Glutamatergic neuron (in vitro differentiated cells): Measurements from ENCODE around the gene AGR2. TPM values are rescaled to one million over a fixed set of nuclear protein-coding genes. Genes with fewer than 3 reads are reported as not detected.

ENCODE experiments used
- DNase-seq: peaks from one replicate; pipeline ENCODE4 v3.0.0; 2022
- H3K27ac Mint-ChIP-seq: one replicate; pipeline ENCODE4 v1.8.0; 2020; ENCODE audit warnings: mild to moderate bottlenecking, mixed read lengths, inconsistent platforms; ENCODE audit not compliant: unreplicated experiment
- H3K27me3 Mint-ChIP-seq: one replicate; pipeline ENCODE4 v1.8.0; 2020; ENCODE audit warnings: mild to moderate bottlenecking, moderate library complexity, mixed read lengths, inconsistent platforms; ENCODE audit not compliant: unreplicated experiment
- H3K36me3 Mint-ChIP-seq: one replicate; pipeline ENCODE4 v1.8.0; 2020; ENCODE audit warnings: mild to moderate bottlenecking, mixed read lengths, inconsistent platforms; ENCODE audit not compliant: unreplicated experiment
- H3K4me1 Mint-ChIP-seq: one replicate; pipeline ENCODE4 v1.8.0; 2020; ENCODE audit warnings: mild to moderate bottlenecking, low read depth, mixed read lengths, inconsistent platforms; ENCODE audit not compliant: unreplicated experiment
- H3K4me3 Mint-ChIP-seq: one replicate; pipeline ENCODE4 v1.8.0; 2020; ENCODE audit warnings: mild to moderate bottlenecking, mixed read lengths, inconsistent platforms; ENCODE audit not compliant: unreplicated experiment
- H3K9me3 Mint-ChIP-seq: one replicate; pipeline ENCODE4 v1.8.0; 2020; ENCODE audit warnings: mild to moderate bottlenecking, moderate library complexity, mixed read lengths, inconsistent platforms; ENCODE audit not compliant: unreplicated experiment
- total RNA-seq: library from RNA; stranded (reverse); fragmentation: NEBNext Ultra II Directional; extraction: Animal tissue kit (Norgen Biotek cat#: 25700); gene quantifications from one replicate; pipeline ENCODE4 v1.2.1, GENCODE V29; 2021; ENCODE audit not compliant: unreplicated experiment
- TF ChIP-seq, protein P1 (sequence below): fragments of 200-600 bp; sonication (generic); IDR thresholded peaks from one replicate; pipeline ENCODE4 v1.5.0; 2021; ENCODE audit not compliant: partially characterized antibody, unreplicated experiment

AGR2 gene
- total RNA-seq, 1 donor from 2014 or later: not detected

DNA sequence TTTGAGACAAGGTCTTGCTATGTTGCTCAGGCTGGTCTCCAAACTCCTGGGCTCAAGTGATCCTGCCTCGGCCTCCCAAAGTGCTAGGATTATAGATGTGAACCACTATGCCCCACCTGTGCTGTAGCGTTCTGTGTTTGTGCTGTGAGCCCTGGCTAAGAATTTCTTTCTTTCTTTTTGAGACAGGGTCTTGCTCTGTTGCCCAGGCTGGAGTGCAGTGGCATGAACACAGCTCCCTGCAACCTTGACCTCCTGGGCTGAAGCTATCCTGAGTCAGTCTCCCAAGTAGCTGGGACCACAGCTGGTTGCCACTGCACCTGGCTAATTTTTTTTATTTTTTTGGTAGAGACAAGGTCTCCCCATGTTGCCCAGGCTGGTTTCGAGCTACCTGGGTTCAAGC lies 39.9 kb downstream of the AGR2 start:
- Mint-ChIP-seq H3K9me3 (peaks cover 2% of the 10 kb centered on the region), H3K27me3 (peaks cover 3% of the 10 kb centered on the region), H3K4me1 (peaks cover 5% of the 10 kb centered on the region), H3K27ac (no peak overlapping the region), H3K36me3 (peaks cover 10% of the 10 kb centered on the region), H3K4me3 (no peak overlapping the region)
- TF ChIP-seq, protein P1, sequence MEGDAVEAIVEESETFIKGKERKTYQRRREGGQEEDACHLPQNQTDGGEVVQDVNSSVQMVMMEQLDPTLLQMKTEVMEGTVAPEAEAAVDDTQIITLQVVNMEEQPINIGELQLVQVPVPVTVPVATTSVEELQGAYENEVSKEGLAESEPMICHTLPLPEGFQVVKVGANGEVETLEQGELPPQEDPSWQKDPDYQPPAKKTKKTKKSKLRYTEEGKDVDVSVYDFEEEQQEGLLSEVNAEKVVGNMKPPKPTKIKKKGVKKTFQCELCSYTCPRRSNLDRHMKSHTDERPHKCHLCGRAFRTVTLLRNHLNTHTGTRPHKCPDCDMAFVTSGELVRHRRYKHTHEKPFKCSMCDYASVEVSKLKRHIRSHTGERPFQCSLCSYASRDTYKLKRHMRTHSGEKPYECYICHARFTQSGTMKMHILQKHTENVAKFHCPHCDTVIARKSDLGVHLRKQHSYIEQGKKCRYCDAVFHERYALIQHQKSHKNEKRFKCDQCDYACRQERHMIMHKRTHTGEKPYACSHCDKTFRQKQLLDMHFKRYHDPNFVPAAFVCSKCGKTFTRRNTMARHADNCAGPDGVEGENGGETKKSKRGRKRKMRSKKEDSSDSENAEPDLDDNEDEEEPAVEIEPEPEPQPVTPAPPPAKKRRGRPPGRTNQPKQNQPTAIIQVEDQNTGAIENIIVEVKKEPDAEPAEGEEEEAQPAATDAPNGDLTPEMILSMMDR: no peak
- DNase-seq: no peak

DNA sequence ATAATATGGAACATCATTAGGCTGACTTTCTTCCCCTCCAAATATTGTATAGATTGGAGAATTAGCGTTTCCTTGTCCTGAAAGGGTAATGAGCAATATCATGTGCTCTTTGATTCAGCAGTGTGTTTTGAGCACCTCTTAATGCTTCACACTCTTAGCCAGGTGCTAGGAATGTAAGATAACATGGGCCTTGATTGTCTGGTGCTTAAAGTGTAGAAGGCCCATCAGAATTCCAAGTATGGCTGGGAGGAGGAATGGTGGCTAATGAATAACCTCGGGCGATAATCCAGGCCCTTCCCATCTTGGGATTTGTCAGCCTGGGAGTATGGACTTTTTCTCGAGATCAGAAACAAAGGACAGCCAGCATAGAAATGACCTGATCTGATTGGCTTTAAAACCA lies 42.6 kb downstream of the AGR2 start:
- Mint-ChIP-seq H3K36me3 (peaks cover 10% of the 10 kb centered on the region), H3K4me1 (peaks cover 7% of the 10 kb centered on the region), H3K9me3 (peaks cover 2% of the 10 kb centered on the region), H3K27ac (no peak overlapping the region), H3K27me3 (no peaks in the 10 kb centered on the region), H3K4me3 (no peak overlapping the region)
- no peak for DNase-seq
- TF ChIP-seq, protein P1: no peak

DNA sequence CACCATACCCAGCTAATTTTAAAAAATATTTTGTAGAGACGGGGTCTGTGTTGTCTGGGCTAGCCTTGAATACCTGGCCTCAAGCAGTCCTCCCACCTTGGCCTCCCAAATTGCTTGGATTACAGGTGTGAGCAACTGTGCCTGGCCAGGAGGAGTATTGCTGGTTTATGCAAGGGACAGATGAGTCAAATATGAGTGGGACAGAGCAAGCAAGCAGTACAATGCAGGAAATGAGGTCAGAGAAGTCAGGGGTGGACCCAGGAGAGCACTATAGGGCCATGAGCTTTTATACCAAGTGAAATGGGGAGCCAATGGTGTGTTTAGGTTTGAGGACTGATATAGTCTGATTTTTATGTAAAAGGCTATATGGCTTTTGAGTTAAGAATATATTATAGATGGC lies 45.0 kb downstream of the AGR2 start:
- Mint-ChIP-seq H3K9me3 (peaks cover 3% of the 10 kb centered on the region), H3K27ac (no peak overlapping the region), H3K27me3 (peaks cover 3% of the 10 kb centered on the region), H3K36me3 (peaks cover 10% of the 10 kb centered on the region), H3K4me1 (peaks cover 13% of the 10 kb centered on the region), H3K4me3 (no peak overlapping the region)
- TF ChIP-seq, protein P1: no peak
- DNase-seq: no peak

DNA sequence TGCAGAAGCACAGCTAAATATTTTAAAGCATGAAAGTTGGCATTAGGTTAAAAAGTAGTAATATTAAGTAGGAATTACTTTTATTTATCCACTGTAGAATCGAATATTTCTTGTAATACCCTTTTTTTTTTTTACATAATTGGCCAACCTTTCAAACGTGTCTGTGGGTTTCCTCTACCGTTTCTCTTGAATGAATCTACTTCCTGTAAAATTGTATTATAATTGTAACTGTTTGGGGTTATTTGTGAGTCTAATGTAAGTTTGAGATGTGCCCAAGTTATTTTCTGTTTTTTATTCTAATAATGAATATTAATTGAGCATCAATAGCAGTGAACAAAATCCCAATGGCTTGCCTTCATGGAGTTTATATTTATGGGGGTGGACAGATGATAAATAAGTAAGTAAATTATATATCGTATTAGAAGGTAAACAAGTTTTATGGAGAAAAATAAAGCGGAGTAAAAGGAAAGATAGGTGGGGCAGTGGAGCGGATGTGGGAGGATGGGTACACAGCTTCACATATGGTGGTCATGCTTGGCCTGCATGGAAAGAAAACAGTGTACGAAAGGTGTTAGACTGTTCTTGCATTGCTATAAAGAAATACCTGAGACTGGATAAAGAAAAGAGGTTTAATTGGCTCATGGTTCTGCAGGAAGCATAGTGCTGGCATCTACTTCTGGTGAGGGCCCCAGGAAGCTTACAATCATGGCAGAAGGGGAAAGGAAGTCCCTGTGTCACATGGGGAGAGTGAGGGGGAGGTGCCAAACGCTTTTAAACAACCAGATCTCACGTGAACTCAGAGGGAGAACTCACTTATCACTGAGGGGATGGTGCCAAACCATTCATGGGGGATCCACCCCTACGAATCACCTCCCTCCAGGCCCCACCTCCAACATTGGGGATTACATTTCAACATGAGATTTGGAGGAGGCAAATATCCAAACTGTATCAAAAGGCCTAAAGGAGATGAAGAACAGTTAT lies 45.9 kb downstream of the AGR2 start:
- Mint-ChIP-seq H3K27ac (no peak overlapping the region), H3K36me3 (peaks cover 10% of the 10 kb centered on the region), H3K4me3 (no peak overlapping the region), H3K27me3 (peaks cover 10% of the 10 kb centered on the region), H3K9me3 (peaks cover 12% of the 10 kb centered on the region), H3K4me1 (peaks cover 13% of the 10 kb centered on the region)
- DNase-seq: no peak
- TF ChIP-seq, protein P1: no peak

DNA sequence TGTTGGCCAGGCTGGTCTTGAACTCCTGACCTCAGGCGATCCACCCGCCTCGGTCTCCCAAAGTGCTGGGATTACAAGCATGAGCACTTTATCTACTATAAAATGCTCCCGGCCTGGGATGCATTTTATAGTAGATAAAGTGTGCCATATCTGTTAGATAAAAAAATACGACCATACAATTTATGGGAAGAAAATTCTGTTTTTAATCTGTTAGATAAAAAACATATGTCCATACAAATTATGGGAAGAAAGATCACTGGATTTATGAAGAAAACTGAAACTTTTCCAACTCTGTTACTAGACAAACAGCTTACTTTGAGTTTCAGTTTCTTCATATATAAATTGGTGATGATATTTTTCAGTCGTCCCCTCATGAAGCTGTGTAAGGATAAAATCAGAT lies 46.8 kb downstream of the AGR2 start:
- peaks cover 10% of the 10 kb centered on the region for H3K9me3 Mint-ChIP-seq
- H3K27ac Mint-ChIP-seq: no peak overlapping the region
- no peak overlapping the region for H3K4me3 Mint-ChIP-seq
- H3K27me3 Mint-ChIP-seq: peaks cover 10% of the 10 kb centered on the region
- no peak for DNase-seq
- peaks cover 3% of the 10 kb centered on the region for H3K36me3 Mint-ChIP-seq
- TF ChIP-seq, protein P1: no peak
- H3K4me1 Mint-ChIP-seq: peaks cover 13% of the 10 kb centered on the region
